Suppressor macrophage treated with lipopolysaccharide for 1 hour (primary cell): ENCODE results near the gene GNG14.
"Not testable (repeated sequence)": the region's sequence is repeated elsewhere in the genome, so short reads cannot be mapped to it uniquely, and the experiment has no call there.

Experiments used
- DNase-seq, 3 donors: peaks; one replicate each; pipeline ENCODE4 v3.0.0-alpha.2; 2020 to 2022

Gene GNG14

GRCh38 chr19:12687496-12688196, at the start of gene GNG14:
TSS of gene GNG14 (plus strand) at chr19:12687998. CDS start at chr19:12688049, 51 bp downstream.
- no peak for DNase-seq

- no peak for DNase-seq
These were observed 49.1 kb upstream of the GNG14 start for GRCh38 chr19:12638611-12639182.

- DNase-seq: peak; percentile 88 to 91 (median 90)
These were observed 47.7 kb upstream of the GNG14 start for GRCh38 chr19:12639901-12640613.

- DNase-seq: no peak
These were observed 46.3 kb upstream of the GNG14 start for GRCh38 chr19:12641456-12641855.

GRCh38 chr19:12642506-12642905, 45.3 kb upstream of the GNG14 start:
- DNase-seq: no peak

GRCh38 chr19:12643716-12644115, 44.1 kb upstream of the GNG14 start:
- not testable (repeated sequence) for DNase-seq

GRCh38 chr19:12646551-12646950, 41.2 kb upstream of the GNG14 start:
- no peak for DNase-seq

- no peak for DNase-seq
These were observed 40.8 kb upstream of the GNG14 start for GRCh38 chr19:12647047-12647446.

GRCh38 chr19:12647490-12648071, 40.2 kb upstream of the GNG14 start:
- DNase-seq: peak; percentile 56 to 77 (median 61)

- no peak for DNase-seq
These were observed 39.7 kb upstream of the GNG14 start for GRCh38 chr19:12648088-12648487.

GRCh38 chr19:12649941-12650340, 37.9 kb upstream of the GNG14 start:
- DNase-seq: no peak

GRCh38 chr19:12652219-12652618, 35.6 kb upstream of the GNG14 start:
- DNase-seq: no peak

GRCh38 chr19:12655546-12655945, 32.3 kb upstream of the GNG14 start:
- no peak for DNase-seq

- DNase-seq: peak in 2 of 3 donors; percentile 28 to 42
These were observed 30.8 kb upstream of the GNG14 start for GRCh38 chr19:12656899-12657571.

- no peak for DNase-seq
These were observed 29.8 kb upstream of the GNG14 start for GRCh38 chr19:12657966-12658365.

- no peak for DNase-seq
These were observed 26.8 kb upstream of the GNG14 start for GRCh38 chr19:12660980-12661379.

GRCh38 chr19:12664406-12665280, 23.2 kb upstream of the GNG14 start:
- DNase-seq: no peak

GRCh38 chr19:12665281-12665573, 22.6 kb upstream of the GNG14 start:
- peak; percentile 93 to 95 (median 94) for DNase-seq

GRCh38 chr19:12665671-12666264, 22.0 kb upstream of the GNG14 start:
- peak; percentile 51 to 53 (median 52) for DNase-seq

GRCh38 chr19:12666265-12667048, 21.3 kb upstream of the GNG14 start, which contains the start of the genes MAN2B1 and WDR83:
TSS of gene MAN2B1 (minus strand) at chr19:12666742. CDS start at chr19:12666701, 41 bp downstream.
TSS of gene WDR83 (plus strand) at chr19:12666807. CDS start at chr19:12669791, 2,984 bp downstream.
- DNase-seq: peak; percentile 93 to 98 (median 96)
